Uterus (tissue), 4 donors: ENCODE results near the gene KIAA0753. TPM values are rescaled to one million over a fixed set of nuclear protein-coding genes. Genes with fewer than 3 reads are reported as not detected.
"Not testable (repeated sequence)": the region's sequence is repeated elsewhere in the genome, so short reads cannot be mapped to it uniquely, and the experiment has no call there.

Experiments
- DNase-seq, 2 donors: peaks; one replicate each; pipeline ENCODE4 v3.0.0-alpha.2; 2019 to 2020
- H3K27ac ChIP-seq, 2 donors: fragments of 200-600 bp; sonication (generic); 1 replicate in 1 of 2; 2 replicates in 1 of 2; pipeline ENCODE4 v1.5.1; 2016 to 2018
- H3K27me3 ChIP-seq, 2 donors: fragments of 200-600 bp; sonication (generic); one replicate each; pipeline ENCODE4 v1.5.1; 2018 to 2019; ENCODE audit warnings: control low read depth in 1 of 2
- H3K36me3 ChIP-seq, 2 donors: fragments of 200-600 bp; sonication (generic); one replicate each; pipeline ENCODE4 v1.5.1; 2019; ENCODE audit warnings: control low read depth in 1 of 2
- H3K4me1 ChIP-seq, 2 donors: fragments of 200-600 bp; sonication (generic); one replicate each; pipeline ENCODE4 v1.5.1; 2018 to 2019; ENCODE audit warnings: control low read depth in 1 of 2
- H3K4me3 ChIP-seq, 2 donors: fragments of 200-600 bp; sonication (generic); 1 replicate in 1 of 2; 2 replicates in 1 of 2; pipeline ENCODE4 v1.5.1; 2018 to 2019; ENCODE audit warnings: mild to moderate bottlenecking in 1 of 2
- H3K9me3 ChIP-seq, 2 donors: fragments of 200-600 bp; sonication (generic); one replicate each; pipeline ENCODE4 v1.5.1; 2019; ENCODE audit warnings: control low read depth in 1 of 2
- CTCF ChIP-seq, 4 experiments: fragments of 200-600 bp in 2 of 4; fragments of 450-650 bp in 2 of 4; sonication (generic) in 2 of 4; IDR thresholded peaks; one replicate each; pipeline ENCODE4 v1.5.1; 2016 to 2019; ENCODE audit warnings: antibody characterized with exemption in 4 of 4, mild to moderate bottlenecking in 2 of 4, moderate library complexity in 1 of 4
- POLR2A ChIP-seq, 2 donors: fragments of 450-650 bp; IDR thresholded peaks; one replicate each; pipeline ENCODE4 v1.6.1; 2016; ENCODE audit warnings: antibody characterized with exemption in 2 of 2, mild to moderate bottlenecking in 1 of 2, moderate library complexity in 1 of 2
- intact Hi-C: fragments of 100-400 bp; cut with DNase I; formaldehyde crosslinking; loops from one replicate; pipeline ENCODE4 v1.15.1; 2023; ENCODE audit warnings: low total_unique reads
- total RNA-seq, 4 donors: library from RNA; depleted of rRNA in 3 of 4; stranded (reverse); fragments of >200 nt in 3 of 4; gene quantifications; one replicate each; pipeline versions ENCODE4 v1.1.0 to v1.2.4, GENCODE V29; 2014 to 2023
- donor health status: DM: yes; HTN: yes; CAD: no.

KIAA0753 gene
- total RNA-seq, 4 donors from 2014 or later, result 6.2 to 52.3 (median 28.8) TPM

- Histone ChIP-seq H3K4me1 (no peaks in the 10 kb centered on the region), H3K27ac (no peak overlapping the region), H3K4me3 (no peak overlapping the region), H3K36me3 (no peaks in the 10 kb centered on the region), H3K9me3 (no peaks in the 10 kb centered on the region), H3K27me3 (no peaks in the 10 kb centered on the region)
- intact Hi-C loops, result no loop called here
- TF ChIP-seq CTCF (IDR thresholded peaks at IDR 0.05), result no peak
- TF ChIP-seq POLR2A (IDR thresholded peaks at IDR 0.05), result no peak
- DNase-seq, result no peak
Measured at GRCh38 chr17:6597727-6598126, 42.8 kb downstream of the KIAA0753 start.

DNA sequence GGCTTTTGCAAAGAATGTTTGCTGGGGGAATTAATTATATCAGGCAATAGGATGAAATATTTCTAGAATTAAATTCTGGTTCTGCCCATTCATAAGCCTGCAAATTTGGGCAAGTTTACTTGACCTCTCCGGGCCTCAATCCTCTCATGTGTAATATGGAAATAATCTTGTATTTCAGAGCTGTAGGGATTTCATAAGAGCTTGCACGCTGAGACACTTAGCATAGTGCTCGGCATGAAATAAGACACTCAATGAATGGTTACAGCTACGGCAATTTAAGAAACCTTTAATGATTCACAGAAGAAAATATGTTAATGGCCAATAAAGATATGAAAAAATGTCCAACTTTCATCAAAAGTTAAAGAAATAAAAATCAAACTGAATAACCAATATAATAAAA lies 43.6 kb downstream of the KIAA0753 start:
- no peaks in the 10 kb centered on the region for H3K9me3 ChIP-seq
- no peaks in the 10 kb centered on the region for H3K36me3 ChIP-seq
- intact Hi-C loops, result no loop called here
- TF ChIP-seq CTCF (IDR thresholded peaks at IDR 0.05), result no peak
- no peak for DNase-seq
- H3K4me3 ChIP-seq, result no peak overlapping the region
- no peaks in the 10 kb centered on the region for H3K27me3 ChIP-seq
- no peaks in the 10 kb centered on the region for H3K4me1 ChIP-seq
- no peak overlapping the region for H3K27ac ChIP-seq

- no peak overlapping the region for H3K4me3 ChIP-seq
- no peaks in the 10 kb centered on the region for H3K27me3 ChIP-seq
- no peak for DNase-seq
- no peaks in the 10 kb centered on the region for H3K9me3 ChIP-seq
- H3K27ac ChIP-seq, result no peak overlapping the region
- no peak for TF ChIP-seq POLR2A (IDR thresholded peaks at IDR 0.05)
- no peak for TF ChIP-seq CTCF (IDR thresholded peaks at IDR 0.05)
- H3K36me3 ChIP-seq, result no peaks in the 10 kb centered on the region
- no peaks in the 10 kb centered on the region for H3K4me1 ChIP-seq
- intact Hi-C loops, result no loop called here
Measured at GRCh38 chr17:6596511-6596910, 44.0 kb downstream of the KIAA0753 start.

- Histone ChIP-seq H3K27ac (no peak overlapping the region), H3K9me3 (no peaks in the 10 kb centered on the region), H3K4me1 (no peaks in the 10 kb centered on the region), H3K27me3 (no peaks in the 10 kb centered on the region), H3K4me3 (no peak overlapping the region), H3K36me3 (no peaks in the 10 kb centered on the region)
- intact Hi-C loops, result no loop called here
- no peak for DNase-seq
- TF ChIP-seq CTCF (IDR thresholded peaks at IDR 0.05), result no peak
- TF ChIP-seq POLR2A (IDR thresholded peaks at IDR 0.05), result no peak
Measured at GRCh38 chr17:6596081-6596480, 44.4 kb downstream of the KIAA0753 start.

- intact Hi-C loops, H3K27ac ChIP-seq, DNase-seq, H3K4me3 ChIP-seq, H3K9me3 ChIP-seq, H3K36me3 ChIP-seq, H3K27me3 ChIP-seq, H3K4me1 ChIP-seq: not testable (repeated sequence)
Measured at GRCh38 chr17:6593371-6593770, 47.1 kb downstream of the KIAA0753 start.

GRCh38 chr17:6592173-6592572 lies 48.3 kb downstream of the KIAA0753 start:
- Histone ChIP-seq H3K4me3 (no peak overlapping the region), H3K4me1 (no peaks in the 10 kb centered on the region), H3K27ac (no peak overlapping the region), H3K27me3 (no peaks in the 10 kb centered on the region), H3K9me3 (no peaks in the 10 kb centered on the region), H3K36me3 (no peaks in the 10 kb centered on the region)
- intact Hi-C loops, result no loop called here
- DNase-seq, result no peak
- TF ChIP-seq POLR2A (IDR thresholded peaks at IDR 0.05), result no peak
- TF ChIP-seq CTCF (IDR thresholded peaks at IDR 0.05), result no peak
